Neuronal stem cell (in vitro differentiated cells): ENCODE measurements around the gene KAT2B.

Source experiments
- DNase-seq: peaks from one replicate; pipeline ENCODE4 v3.0.0-alpha.2; 2013; ENCODE audit warnings: low spot score
- H2AFZ ChIP-seq: one replicate; pipeline ENCODE4 v1.6.1; 2013; ENCODE audit warnings: mild to moderate bottlenecking, low read length, inconsistent platforms
- H2AK5ac ChIP-seq: 2 replicates; pipeline ENCODE4 v1.6.1; 2013; ENCODE audit warnings: low read depth, mild to moderate bottlenecking, inconsistent platforms, low read length, moderate library complexity, mixed read lengths
- H2BK120ac ChIP-seq: 2 replicates; pipeline ENCODE4 v1.6.1; 2013; ENCODE audit warnings: low read depth, mild to moderate bottlenecking, inconsistent platforms, low read length, moderate library complexity, mixed read lengths
- H2BK12ac ChIP-seq: one replicate; pipeline ENCODE4 v1.6.1; 2013; ENCODE audit warnings: low read length, inconsistent platforms
- H2BK15ac ChIP-seq: 2 replicates; pipeline ENCODE4 v1.6.1; 2013; ENCODE audit warnings: mild to moderate bottlenecking, low read length, inconsistent platforms, mixed read lengths
- H2BK5ac ChIP-seq: one replicate; pipeline ENCODE4 v1.6.1; 2013; ENCODE audit warnings: inconsistent platforms, mild to moderate bottlenecking, low read length, moderate library complexity
- H3K14ac ChIP-seq: one replicate; pipeline ENCODE4 v1.6.1; 2013; ENCODE audit warnings: low read length, inconsistent platforms
- H3K18ac ChIP-seq: 2 replicates; pipeline ENCODE4 v1.6.1; 2013; ENCODE audit warnings: low read length, inconsistent platforms
- H3K23ac ChIP-seq: 2 replicates; pipeline ENCODE4 v1.6.1; 2013; ENCODE audit warnings: low read depth, mild to moderate bottlenecking, mixed read lengths, low read length, inconsistent platforms; ENCODE audit not compliant: poor library complexity
- H3K27ac ChIP-seq: replicated peaks from 3 replicates; pipeline ENCODE4 v1.5.1; 2013; ENCODE audit warnings: low read length, inconsistent platforms
- H3K27me3 ChIP-seq, 3 experiments: 2 replicates each; pipeline ENCODE4 v1.6.1; 2013; ENCODE audit warnings: low read length in 3 of 3, mild to moderate bottlenecking in 2 of 3, inconsistent platforms in 1 of 3, low read depth in 1 of 3, mixed read lengths in 1 of 3, moderate library complexity in 1 of 3; ENCODE audit not compliant: control insufficient read depth in 3 of 3, insufficient read depth in 3 of 3
- H3K36me3 ChIP-seq, 2 donors: replicated peaks in 1 of 2; 2 replicates each; pipeline ENCODE4 v1.6.1; 2013; ENCODE audit warnings: low read length in 2 of 2; ENCODE audit not compliant: control insufficient read depth in 2 of 2, insufficient read depth in 2 of 2
- H3K4ac ChIP-seq: 2 replicates; pipeline ENCODE4 v1.6.1; 2013; ENCODE audit warnings: inconsistent platforms, mild to moderate bottlenecking, low read length, moderate library complexity
- H3K4me1 ChIP-seq, 2 donors: 1 replicate in 1 of 2; 2 replicates in 1 of 2; pipeline ENCODE4 v1.6.1; 2013; ENCODE audit warnings: low read length in 2 of 2, low read depth in 1 of 2; ENCODE audit not compliant: control insufficient read depth in 2 of 2, insufficient read depth in 1 of 2
- H3K4me2 ChIP-seq: one replicate; pipeline ENCODE4 v1.6.1; 2013; ENCODE audit warnings: mild to moderate bottlenecking, low read length, inconsistent platforms; ENCODE audit not compliant: insufficient read depth, poor library complexity, severe bottlenecking
- H3K4me3 ChIP-seq, 2 donors: 2 replicates each; pipeline ENCODE4 v1.5.1; 2013; ENCODE audit warnings: low read length in 2 of 2, mild to moderate bottlenecking in 2 of 2, inconsistent platforms in 1 of 2, moderate library complexity in 1 of 2
- H3K79me1 ChIP-seq: one replicate; pipeline ENCODE4 v1.6.1; 2013; ENCODE audit warnings: low read depth, mild to moderate bottlenecking, inconsistent platforms, low read length, moderate library complexity
- H3K9ac ChIP-seq: one replicate; pipeline ENCODE4 v1.6.1; 2013; ENCODE audit warnings: mild to moderate bottlenecking, low read depth, low read length, inconsistent platforms; ENCODE audit not compliant: poor library complexity
- H3K9me3 ChIP-seq, 2 donors: replicated peaks in 1 of 2; 2 replicates each; pipeline versions ENCODE3 to v1.6.1; 2013; ENCODE audit warnings: low read length in 2 of 2, mild to moderate bottlenecking in 2 of 2, inconsistent platforms in 1 of 2, low read depth in 1 of 2, mixed read lengths in 1 of 2, moderate library complexity in 1 of 2; ENCODE audit not compliant: control insufficient read depth in 2 of 2, insufficient read depth in 1 of 2
- H4K8ac ChIP-seq: one replicate; pipeline ENCODE4 v1.6.1; 2013; ENCODE audit warnings: low read depth, mild to moderate bottlenecking, inconsistent platforms, low read length, moderate library complexity
- H4K91ac ChIP-seq: one replicate; pipeline ENCODE4 v1.6.1; 2013; ENCODE audit warnings: low read length, low read depth, mild to moderate bottlenecking, inconsistent platforms; ENCODE audit not compliant: poor library complexity
- WGBS, 2 donors: extraction: QIAGEN DNeasy Blood & Tissue Kit; methylation state at CpG; one replicate each; pipeline ENCODE4 v1.1.7; 2013; ENCODE audit warnings: missing lambda C conversion rate in 2 of 2, mixed read lengths in 1 of 2; ENCODE audit not compliant: insufficient read length in 2 of 2, insufficient replicate concordance in 1 of 2; ENCODE audit errors: extremely low coverage in 2 of 2; 5-methylcytosine and 5-hydroxymethylcytosine counted together

Gene KAT2B

GRCh38 chr3:20055842-20056241 lies 15.6 kb downstream of the KAT2B start:
- Histone ChIP-seq H3K23ac (no peak overlapping the region), H3K4me1 (peaks cover 0 to 2% of the 10 kb centered on the region in 2 donors), H2BK120ac (no peak overlapping the region), H4K8ac (no peak overlapping the region), H2BK15ac (no peak overlapping the region), H3K9me3 (no peaks in the 10 kb centered on the region), H3K4me3 (no peak overlapping the region), H3K9ac (no peak overlapping the region), H3K79me1 (peaks cover 2% of the 10 kb centered on the region), H3K18ac (no peak overlapping the region), H2BK12ac (no peak overlapping the region), H3K4ac (no peak overlapping the region), H3K36me3 (no peaks in the 10 kb centered on the region), H3K14ac (no peak overlapping the region), H3K4me2 (no peak overlapping the region), H2AFZ (no peak overlapping the region), H2AK5ac (no peak overlapping the region), H3K27me3 (no peaks in the 10 kb centered on the region), H4K91ac (no peak overlapping the region), H2BK5ac (no peak overlapping the region), H3K27ac (no peak overlapping the region)
- no peak for DNase-seq
- no CpG with 5 or more reads among the region's 3 CpGs for WGBS, 2 donors

DNA sequence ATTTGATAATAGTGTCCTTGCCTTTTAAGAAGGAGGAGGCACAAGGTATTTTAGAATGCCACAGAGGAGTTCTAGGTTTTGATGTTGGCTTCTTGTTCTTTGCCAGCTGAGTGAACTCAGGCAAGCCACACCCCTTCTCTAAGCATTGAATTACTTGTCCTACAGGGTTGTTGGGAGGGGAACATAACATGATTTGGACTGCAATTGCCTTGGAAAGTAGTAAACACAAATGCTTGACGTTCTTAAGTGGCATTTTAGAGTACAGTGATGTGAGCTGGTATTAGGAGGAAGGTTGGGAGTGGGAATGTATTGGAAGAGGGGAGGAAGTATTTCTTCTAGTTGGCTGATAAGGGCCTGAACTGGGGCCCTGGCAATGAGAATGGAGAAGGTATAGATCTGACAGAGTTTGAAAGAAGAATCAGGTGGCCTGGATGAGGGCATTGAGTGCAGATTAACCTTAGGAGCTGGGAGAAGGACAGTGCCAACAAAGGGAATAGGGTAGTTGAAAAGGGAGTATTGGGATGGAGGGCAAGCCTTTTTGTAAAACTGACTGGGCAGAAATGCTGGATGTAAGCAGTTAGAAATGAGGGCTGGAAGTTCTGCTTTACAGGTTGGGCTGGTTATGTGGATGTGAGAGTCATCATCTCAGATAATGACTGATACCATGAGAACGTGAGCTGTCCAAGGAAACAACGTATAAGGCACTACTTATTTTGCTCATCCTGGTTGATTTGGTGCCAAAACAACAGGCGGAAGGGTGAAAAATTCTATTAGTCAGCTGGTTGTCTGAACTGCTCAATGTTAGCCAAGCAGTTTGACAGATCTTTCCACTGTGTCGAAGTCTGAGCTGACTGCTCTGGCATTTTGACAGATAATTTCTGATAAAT lies 16.7 kb downstream of the KAT2B start:
- no peak overlapping the region for H3K27ac ChIP-seq
- no peak overlapping the region for H3K4ac ChIP-seq
- no peak overlapping the region for H3K9ac ChIP-seq
- no peaks in the 10 kb centered on the region for H3K27me3 ChIP-seq
- H3K4me2 ChIP-seq, result no peak overlapping the region
- DNase-seq, result no peak
- no peak overlapping the region for H2AK5ac ChIP-seq
- no CpG with 5 or more reads among the region's 5 CpGs for WGBS, 2 donors
- no peak overlapping the region for H3K14ac ChIP-seq
- peaks cover 0 to 2% of the 10 kb centered on the region in 2 donors for H3K4me1 ChIP-seq
- peaks cover 2% of the 10 kb centered on the region for H3K79me1 ChIP-seq
- no peak overlapping the region for H2AFZ ChIP-seq
- H3K9me3 ChIP-seq, result no peaks in the 10 kb centered on the region
- no peak overlapping the region for H4K91ac ChIP-seq
- H3K36me3 ChIP-seq, result no peaks in the 10 kb centered on the region
- H2BK12ac ChIP-seq, result no peak overlapping the region
- H2BK120ac ChIP-seq, result no peak overlapping the region
- no peak overlapping the region for H2BK5ac ChIP-seq
- H3K23ac ChIP-seq, result no peak overlapping the region
- no peak overlapping the region for H4K8ac ChIP-seq
- H3K18ac ChIP-seq, result no peak overlapping the region
- H3K4me3 ChIP-seq, result no peak overlapping the region
- H2BK15ac ChIP-seq, result no peak overlapping the region

GRCh38 chr3:20057612-20058180 lies 17.4 kb downstream of the KAT2B start:
- no CpG with 5 or more reads among the region's 2 CpGs for WGBS, 2 donors

DNA sequence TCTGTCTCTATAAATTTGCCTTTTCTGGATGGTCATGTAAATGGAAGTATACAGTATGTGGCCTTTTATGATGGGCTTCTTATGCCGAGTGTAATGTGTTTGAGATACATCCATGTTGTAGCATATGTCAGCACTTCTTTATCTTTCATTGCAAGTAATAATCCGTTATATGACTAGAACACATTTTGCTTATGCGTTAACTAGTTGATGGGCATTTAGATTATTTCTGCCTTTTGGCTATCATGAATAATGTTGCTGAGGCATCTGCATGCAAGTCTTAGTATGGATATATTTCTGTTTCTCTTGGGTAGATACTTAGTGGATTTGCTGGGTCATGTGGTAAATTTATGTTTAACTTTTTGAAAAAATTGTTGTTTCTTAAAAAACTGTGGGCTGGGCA lies 19.7 kb downstream of the KAT2B start:
- H3K9ac ChIP-seq, result no peak overlapping the region
- no peak for DNase-seq

More at GRCh38 chr3:20057612-20058180, 17.4 kb downstream of the KAT2B start:
- Histone ChIP-seq H3K14ac (no peak overlapping the region), H2BK15ac (no peak overlapping the region), H3K4me2 (no peak overlapping the region), H2AK5ac (no peak overlapping the region), H3K27me3 (no peaks in the 10 kb centered on the region), H3K79me1 (peaks cover 2% of the 10 kb centered on the region), H2BK12ac (no peak overlapping the region), H4K91ac (no peak overlapping the region), H3K27ac (no peak overlapping the region), H3K18ac (no peak overlapping the region), H3K4me3 (no peak overlapping the region), H2AFZ (no peak overlapping the region), H3K23ac (no peak overlapping the region), H3K4ac (no peak overlapping the region), H4K8ac (no peak overlapping the region), H2BK120ac (no peak overlapping the region), H3K36me3 (no peaks in the 10 kb centered on the region), H2BK5ac (no peak overlapping the region), H3K9ac (no peak overlapping the region), H3K9me3 (no peaks in the 10 kb centered on the region), H3K4me1 (peaks cover 0 to 2% of the 10 kb centered on the region in 2 donors)
- DNase-seq, result no peak

More for the DNA sequence above, 19.7 kb downstream of the KAT2B start:
- no peak overlapping the region for H2BK12ac ChIP-seq
- no peak overlapping the region for H2BK120ac ChIP-seq
- no peak overlapping the region for H3K4me2 ChIP-seq
- H3K23ac ChIP-seq, result no peak overlapping the region
- H4K8ac ChIP-seq, result no peak overlapping the region
- no peak overlapping the region for H2BK5ac ChIP-seq
- no peaks in the 10 kb centered on the region for H3K36me3 ChIP-seq
- no peaks in the 10 kb centered on the region for H3K9me3 ChIP-seq
- H2AK5ac ChIP-seq, result no peak overlapping the region
- H2BK15ac ChIP-seq, result no peak overlapping the region
- peaks cover 0 to 4% of the 10 kb centered on the region in 2 donors for H3K4me1 ChIP-seq
- no peak overlapping the region for H4K91ac ChIP-seq
- H3K14ac ChIP-seq, result no peak overlapping the region
- H3K79me1 ChIP-seq, result peaks cover 2% of the 10 kb centered on the region
- no peak overlapping the region for H2AFZ ChIP-seq
- H3K27ac ChIP-seq, result no peak overlapping the region
- no peak overlapping the region for H3K18ac ChIP-seq
- no CpG with 5 or more reads among the region's 3 CpGs for WGBS, 2 donors
- H3K4ac ChIP-seq, result no peak overlapping the region
- no peak overlapping the region for H3K4me3 ChIP-seq
- no peaks in the 10 kb centered on the region for H3K27me3 ChIP-seq
